Renal pelvis (tissue), 4 donors: ENCODE results near the gene RACK1. TPM values are rescaled to one million over a fixed set of nuclear protein-coding genes. Genes with fewer than 3 reads are reported as not detected.

Source experiments
- DNase-seq: peaks from one replicate; pipeline ENCODE4 v3.0.0-alpha.2; 2013
- polyA plus RNA-seq, 3 donors: library from polyadenylated mRNA; unstranded; fragments of 120-200 nt; gene quantifications; one replicate each; pipeline ENCODE4 v1.2.1, GENCODE V29; 2013; ENCODE audit not compliant: insufficient read length in 3 of 3

The RACK1 gene
- polyA plus RNA-seq, 3 donors, result 2,611 to 3,136 (median 2,727) TPM

DNA sequence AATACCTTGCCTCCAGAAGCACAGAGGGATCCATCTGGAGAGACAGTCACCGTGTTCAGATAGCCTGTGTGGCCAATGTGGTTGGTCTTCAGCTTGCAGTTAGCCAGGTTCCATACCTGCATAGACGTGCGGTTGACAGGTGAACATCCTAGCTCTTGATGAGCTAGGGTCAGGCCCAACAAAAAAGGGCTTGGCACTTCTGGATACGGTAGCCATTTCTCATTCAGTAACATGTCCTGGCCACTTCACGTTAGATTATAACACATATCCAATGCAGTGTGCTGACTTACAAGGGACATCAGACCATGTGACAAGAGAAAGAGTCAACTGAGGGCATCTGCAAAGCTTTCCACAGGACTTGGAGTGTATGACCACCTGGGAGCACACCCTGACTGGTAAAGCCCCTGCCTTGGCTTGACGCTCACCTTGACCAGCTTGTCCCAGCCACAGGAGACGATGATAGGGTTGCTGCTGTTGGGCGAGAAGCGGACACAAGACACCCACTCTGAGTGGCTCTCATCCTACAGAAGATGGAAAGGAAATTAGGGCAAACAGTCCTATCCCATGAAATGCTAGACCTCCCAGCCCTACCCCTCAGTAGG lies 4.5 kb downstream of the RACK1 start:
- no peak for DNase-seq

GRCh38 chr5:181237729-181238385 lies 5.8 kb downstream of the RACK1 start:
- DNase-seq, result no peak

DNA sequence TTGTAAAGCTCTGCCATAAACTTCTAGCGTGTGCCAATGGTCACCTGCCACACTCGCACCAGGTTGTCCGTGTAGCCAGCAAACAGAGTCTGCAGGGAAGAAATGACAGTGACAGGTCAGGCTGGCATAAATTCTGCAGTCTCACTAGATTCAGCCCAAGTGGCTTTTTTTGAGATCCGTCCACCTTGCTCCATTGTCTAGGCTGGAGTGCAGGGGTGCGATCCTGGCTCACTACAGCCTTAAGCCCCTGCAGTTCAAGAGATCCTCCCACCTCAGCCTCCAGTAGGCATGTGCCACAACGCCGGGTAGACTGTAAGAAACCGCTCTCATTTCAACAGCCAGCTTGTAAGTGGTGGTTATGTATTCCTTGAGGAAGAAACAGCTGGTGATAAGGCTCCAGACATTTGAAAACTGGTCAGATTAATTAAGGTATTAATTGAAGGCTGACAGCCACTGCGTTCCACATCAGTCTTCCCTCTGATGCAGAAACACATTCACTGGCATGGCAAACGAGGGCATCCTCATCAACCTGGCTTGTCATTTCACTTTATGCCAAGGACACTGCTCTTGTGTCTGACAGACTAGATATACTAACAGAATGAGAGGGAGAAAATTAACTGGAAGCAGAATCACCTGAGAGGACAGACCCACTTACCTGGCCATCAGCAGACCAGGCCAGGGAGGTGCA lies 6.6 kb downstream of the RACK1 start:
- no peak for DNase-seq

GRCh38 chr5:181236471-181236870 lies 7.2 kb downstream of the RACK1 start:
- DNase-seq, result no peak

- DNase-seq, result no peak
Observed at GRCh38 chr5:181235689-181236366, 7.9 kb downstream of the RACK1 start.

DNA sequence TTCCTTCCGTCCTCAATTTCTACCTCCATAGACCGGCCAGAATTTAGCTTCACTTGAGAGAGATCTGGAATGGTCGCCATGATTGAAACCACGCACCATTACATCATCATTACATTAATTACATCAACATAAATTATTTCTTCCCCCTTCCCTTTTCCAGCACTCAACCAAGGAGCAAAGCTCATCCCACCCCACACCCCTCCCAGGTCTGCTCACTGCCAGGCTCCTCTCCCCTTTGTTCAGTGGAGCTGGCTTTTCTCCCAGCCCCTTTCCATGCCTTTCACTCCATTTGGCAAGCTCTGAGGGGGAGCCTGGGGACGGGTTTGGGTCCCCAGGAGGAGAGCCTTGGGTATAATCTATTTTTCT lies 8.4 kb downstream of the RACK1 start:
- DNase-seq, result no peak

GRCh38 chr5:181234455-181235306 lies 9.0 kb downstream of the RACK1 start:
- no peak for DNase-seq

DNA sequence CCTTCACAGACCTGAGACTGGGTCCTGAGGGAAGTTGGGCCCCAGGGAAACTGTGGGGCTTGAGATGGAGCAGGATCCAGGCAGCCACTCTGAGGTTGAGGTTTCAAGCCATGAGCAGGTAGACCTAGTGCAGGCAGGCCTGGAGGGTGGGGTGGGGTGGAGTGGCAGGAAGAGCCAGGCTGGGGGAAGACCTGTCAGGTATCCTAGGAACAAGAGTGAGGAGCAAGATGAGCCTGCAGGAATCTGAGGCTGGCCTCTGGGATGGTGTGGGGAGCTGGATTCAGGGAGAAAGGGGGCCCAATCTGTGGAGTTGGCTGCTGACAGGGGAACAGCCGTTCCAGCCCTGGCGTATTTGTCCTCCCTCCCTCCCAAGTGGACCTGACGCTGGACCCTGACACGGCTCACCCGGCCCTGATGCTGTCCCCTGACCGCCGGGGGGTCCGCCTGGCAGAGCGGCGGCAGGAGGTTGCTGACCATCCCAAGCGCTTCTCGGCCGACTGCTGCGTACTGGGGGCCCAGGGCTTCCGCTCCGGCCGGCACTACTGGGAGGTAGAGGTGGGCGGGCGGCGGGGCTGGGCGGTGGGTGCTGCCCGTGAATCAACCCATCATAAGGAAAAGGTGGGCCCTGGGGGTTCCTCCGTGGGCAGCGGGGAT lies 9.8 kb downstream of the RACK1 start:
- no peak for DNase-seq

DNA sequence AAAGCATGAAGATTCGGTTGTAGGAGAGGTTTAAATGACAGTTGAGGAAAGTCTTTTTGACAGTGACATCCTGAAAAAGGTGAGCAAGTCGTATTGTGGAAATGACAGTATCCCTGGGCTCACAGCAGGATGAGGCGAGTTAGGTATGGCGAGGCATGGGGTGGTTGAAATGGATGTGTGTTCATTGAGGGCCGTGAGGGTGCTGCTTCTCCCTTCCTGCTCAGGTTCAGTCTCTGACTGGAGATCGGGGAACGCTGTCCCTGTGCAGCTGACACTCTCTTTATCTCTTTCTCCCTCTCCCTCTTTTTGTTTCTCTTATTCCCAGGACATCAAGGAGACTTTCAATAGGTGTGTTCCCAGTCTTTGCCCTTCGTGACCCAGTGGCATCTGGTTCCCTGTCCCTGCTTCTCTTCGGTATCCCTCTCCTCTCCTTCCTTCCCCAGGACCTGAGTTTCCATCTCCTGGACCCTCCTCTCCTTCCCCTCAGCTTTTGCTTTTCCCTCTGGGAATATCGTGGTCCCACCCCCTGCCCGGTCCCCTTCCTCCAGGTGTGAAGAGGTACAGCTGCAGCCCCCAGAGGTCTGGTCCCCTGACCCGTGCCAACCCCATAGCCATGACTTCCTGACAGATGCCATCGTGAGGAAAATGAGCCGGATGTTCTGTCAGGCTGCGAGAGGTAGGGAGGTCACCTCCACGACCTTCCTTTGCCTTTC lies 10.5 kb downstream of the RACK1 start:
- no peak for DNase-seq

DNA sequence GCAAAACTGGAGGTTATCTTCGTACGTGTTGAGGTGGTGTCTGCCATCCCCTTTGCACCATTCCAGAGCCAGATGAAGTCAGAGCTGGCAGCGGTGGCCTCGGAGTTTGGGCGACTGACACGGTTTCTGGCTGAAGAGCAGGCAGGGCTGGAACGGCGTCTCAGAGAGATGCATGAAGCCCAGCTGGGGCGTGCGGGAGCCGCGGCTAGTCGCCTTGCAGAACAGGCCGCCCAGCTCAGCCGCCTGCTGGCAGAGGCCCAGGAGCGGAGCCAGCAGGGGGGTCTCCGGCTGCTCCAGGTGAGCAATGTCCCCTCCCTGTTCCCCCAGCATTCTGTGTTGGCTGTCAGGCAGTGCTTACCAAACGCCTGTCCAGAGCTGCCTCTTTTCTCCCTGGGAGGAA lies 11.1 kb downstream of the RACK1 start:
- no peak for DNase-seq

GRCh38 chr5:181231432-181231831 lies 12.3 kb downstream of the RACK1 start:
- no peak for DNase-seq

DNA sequence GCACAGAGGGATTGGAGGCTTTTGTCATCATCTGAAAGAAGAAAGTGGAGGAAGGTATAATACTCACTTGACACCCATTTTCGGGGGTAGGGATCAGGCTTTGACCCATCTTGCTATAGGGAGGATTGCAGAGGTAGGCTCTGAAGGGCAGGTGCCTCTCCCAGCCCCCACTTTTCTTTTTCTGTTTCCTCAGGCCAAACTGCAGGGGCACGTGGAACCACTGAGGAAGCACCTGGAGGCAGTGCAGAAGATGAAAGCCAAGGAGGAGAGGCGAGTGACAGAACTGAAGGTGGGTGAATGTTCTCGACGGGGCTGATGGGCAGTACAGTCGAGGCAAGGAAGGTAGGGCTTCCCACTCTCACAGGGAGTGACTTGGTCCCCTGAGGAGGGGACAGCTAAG lies 13.2 kb downstream of the RACK1 start:
- DNase-seq, result no peak

- DNase-seq, result no peak
Observed at GRCh38 chr5:181229996-181230395, 13.7 kb downstream of the RACK1 start.

DNA sequence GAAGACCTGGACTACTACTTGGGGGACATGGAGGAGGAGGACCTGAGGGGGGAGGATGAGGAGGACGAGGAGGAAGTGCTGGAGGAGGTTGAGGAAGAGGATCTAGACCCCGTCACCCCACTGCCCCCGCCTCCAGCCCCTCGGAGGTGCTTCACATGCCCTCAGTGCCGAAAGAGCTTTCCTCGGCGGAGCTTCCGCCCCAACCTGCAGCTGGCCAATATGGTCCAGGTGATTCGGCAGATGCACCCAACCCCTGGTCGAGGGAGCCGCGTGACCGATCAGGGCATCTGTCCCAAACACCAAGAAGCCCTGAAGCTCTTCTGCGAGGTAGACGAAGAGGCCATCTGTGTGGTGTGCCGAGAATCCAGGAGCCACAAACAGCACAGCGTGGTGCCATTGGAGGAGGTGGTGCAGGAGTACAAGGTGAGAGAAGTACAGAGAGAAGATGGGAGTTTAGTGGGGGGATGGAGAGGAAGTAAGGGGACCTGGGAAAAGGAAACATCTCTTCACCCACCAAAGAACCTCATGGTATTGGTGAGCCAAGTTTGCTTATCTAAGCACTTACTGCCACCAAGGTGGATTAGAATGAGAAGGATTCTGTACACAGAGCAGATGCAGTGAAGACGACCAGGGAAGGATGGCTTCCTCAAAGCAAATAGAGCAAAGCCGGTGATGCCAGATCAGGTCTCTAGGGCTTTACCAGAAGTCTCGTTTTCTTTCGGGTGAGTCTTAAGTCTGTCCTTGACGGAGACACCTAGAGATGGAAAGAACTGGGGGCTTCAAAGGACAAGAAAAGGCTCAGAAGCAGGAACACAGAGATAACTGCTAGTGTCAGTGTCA lies 19.1 kb downstream of the RACK1 start:
- no peak for DNase-seq

- no peak for DNase-seq
Observed at GRCh38 chr5:181223729-181224389, 19.8 kb downstream of the RACK1 start.

- peak; percentile 98 for DNase-seq
Observed at GRCh38 chr5:181223058-181223728, 20.5 kb downstream of the RACK1 start, which contains the start of gene TRIM41. Gene TRIM41 (plus strand): TSS chr5:181223281. CDS start chr5:181224000, 719 bp downstream.

GRCh38 chr5:181222630-181223057 lies 21.1 kb downstream of the RACK1 start:
- no peak for DNase-seq
